Ovary (tissue), 3 donors: ENCODE measurements around the gene ATP6V1D.

Experiments
- EP300 ChIP-seq: sonication (generic); formaldehyde crosslinking; IDR thresholded peaks from one replicate; pipeline ENCODE4 v1.6.1; 2017; ENCODE audit warnings: antibody characterized with exemption
- POLR2A ChIP-seq: fragments of 450-650 bp; IDR thresholded peaks from one replicate; pipeline ENCODE4 v1.6.1; 2017; ENCODE audit warnings: antibody characterized with exemption, mild to moderate bottlenecking, moderate library complexity
- TF ChIP-seq, protein P1 (sequence below), 3 donors: fragments of 450-650 bp in 2 of 3; fragments of 200-600 bp in 1 of 3; IDR thresholded peaks; one replicate each; pipeline versions ENCODE4 v1.5.1 to v1.8.0; 2016 to 2022; ENCODE audit warnings: antibody characterized with exemption in 3 of 3, mild to moderate bottlenecking in 1 of 3
- donor health status: DM: no; HTN: no; CAD: no.

DNA sequence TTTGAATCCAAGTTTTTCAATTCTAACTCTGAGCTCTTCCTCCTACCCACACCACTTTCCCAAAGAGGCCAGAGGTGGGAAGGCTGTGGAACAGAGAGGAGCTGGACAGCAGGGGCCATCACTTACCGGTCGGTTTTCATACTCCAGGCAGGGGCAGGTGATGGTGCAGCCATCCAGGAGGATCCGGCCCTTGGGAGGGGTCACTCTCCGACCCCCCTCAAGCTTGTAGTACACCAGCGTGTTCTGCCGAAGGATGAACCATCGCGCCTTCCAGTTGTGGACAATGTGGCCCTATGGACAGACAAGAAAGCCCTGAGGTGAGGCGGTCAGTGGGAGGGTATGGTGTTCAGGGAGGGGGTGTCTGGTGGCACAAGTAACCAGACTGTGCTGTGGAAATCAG lies 37.9 kb upstream of the ATP6V1D start:
- TF ChIP-seq, protein P1, sequence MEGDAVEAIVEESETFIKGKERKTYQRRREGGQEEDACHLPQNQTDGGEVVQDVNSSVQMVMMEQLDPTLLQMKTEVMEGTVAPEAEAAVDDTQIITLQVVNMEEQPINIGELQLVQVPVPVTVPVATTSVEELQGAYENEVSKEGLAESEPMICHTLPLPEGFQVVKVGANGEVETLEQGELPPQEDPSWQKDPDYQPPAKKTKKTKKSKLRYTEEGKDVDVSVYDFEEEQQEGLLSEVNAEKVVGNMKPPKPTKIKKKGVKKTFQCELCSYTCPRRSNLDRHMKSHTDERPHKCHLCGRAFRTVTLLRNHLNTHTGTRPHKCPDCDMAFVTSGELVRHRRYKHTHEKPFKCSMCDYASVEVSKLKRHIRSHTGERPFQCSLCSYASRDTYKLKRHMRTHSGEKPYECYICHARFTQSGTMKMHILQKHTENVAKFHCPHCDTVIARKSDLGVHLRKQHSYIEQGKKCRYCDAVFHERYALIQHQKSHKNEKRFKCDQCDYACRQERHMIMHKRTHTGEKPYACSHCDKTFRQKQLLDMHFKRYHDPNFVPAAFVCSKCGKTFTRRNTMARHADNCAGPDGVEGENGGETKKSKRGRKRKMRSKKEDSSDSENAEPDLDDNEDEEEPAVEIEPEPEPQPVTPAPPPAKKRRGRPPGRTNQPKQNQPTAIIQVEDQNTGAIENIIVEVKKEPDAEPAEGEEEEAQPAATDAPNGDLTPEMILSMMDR (IDR thresholded peaks at IDR 0.05): no peak
- TF ChIP-seq POLR2A (no peak), EP300 (no peak)
